HL-60 (cell line): ENCODE data around the gene ZNF200.

Experiments used
- POLR2AphosphoS5 ChIP-seq: IDR thresholded peaks from 2 replicates; pipeline ENCODE4 v1.6.1; 2012; ENCODE audit warnings: low read depth
- TF ChIP-seq, protein P1 (sequence below): IDR thresholded peaks from one replicate; pipeline ENCODE4 v1.5.1; 2011; ENCODE audit warnings: low read length, control low read depth, inconsistent platforms; ENCODE audit not compliant: insufficient read depth

DNA sequence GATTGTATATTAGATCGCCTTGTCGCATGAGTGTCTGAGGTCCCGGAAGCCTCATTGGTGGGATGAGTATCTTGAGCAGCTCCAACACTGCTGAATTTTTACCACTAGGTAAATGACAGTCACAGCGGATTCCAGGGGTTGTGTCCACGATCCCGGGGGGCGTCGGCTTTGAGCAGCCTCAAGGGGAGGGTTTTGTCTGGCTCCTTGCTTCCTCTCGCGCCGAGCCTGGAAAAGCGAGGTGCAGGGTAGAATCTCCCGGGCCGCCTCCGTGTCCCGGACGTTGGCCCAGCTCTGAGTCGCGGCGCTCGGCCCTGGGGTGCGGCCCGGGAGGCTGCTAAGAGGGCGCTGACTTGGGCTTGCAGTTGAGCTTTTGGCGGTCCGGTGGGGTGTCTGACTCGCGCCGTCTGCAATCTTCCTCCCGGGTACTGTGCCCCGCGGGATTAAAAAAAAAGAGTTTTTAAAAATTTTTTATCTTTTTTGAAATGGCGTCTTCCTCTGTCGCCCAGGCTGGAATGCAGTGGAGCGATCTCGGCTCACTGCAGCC lies 42.4 kb downstream of the ZNF200 start:
- TF ChIP-seq POLR2AphosphoS5: no peak
- TF ChIP-seq, protein P1, sequence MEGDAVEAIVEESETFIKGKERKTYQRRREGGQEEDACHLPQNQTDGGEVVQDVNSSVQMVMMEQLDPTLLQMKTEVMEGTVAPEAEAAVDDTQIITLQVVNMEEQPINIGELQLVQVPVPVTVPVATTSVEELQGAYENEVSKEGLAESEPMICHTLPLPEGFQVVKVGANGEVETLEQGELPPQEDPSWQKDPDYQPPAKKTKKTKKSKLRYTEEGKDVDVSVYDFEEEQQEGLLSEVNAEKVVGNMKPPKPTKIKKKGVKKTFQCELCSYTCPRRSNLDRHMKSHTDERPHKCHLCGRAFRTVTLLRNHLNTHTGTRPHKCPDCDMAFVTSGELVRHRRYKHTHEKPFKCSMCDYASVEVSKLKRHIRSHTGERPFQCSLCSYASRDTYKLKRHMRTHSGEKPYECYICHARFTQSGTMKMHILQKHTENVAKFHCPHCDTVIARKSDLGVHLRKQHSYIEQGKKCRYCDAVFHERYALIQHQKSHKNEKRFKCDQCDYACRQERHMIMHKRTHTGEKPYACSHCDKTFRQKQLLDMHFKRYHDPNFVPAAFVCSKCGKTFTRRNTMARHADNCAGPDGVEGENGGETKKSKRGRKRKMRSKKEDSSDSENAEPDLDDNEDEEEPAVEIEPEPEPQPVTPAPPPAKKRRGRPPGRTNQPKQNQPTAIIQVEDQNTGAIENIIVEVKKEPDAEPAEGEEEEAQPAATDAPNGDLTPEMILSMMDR: no peak
